ENCODE measurements around the gene EFNA5. TPM values are rescaled to one million over a fixed set of nuclear protein-coding genes. Genes with fewer than 3 reads are reported as not detected.

Gene EFNA5
- polyA plus RNA-seq, 3 donors, result 0.01 TPM; not detected in 2

DNA sequence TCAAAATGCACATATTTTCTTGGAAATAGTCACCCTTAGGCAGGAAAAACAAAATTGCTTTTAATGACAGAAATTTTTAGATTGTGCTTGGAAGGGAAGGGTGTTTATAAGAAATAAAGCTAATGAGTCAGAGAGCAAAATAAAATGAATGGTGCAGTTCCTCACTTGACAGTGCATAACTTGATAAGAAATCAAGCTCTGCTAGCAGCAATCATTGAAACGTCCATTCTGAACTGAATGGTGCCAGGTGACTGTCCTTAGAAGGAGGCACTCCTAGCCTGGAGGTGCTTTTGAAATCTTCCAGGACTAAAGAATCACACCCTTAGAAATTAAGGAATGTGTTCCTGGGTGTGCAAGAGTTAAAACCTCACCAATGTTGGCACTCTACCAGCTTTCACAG, 202.5 kb downstream of the EFNA5 start:
- H3K9ac ChIP-seq (ENCODE audit: insufficient read depth, low read length, poor library complexity, severe bottlenecking), result no peak overlapping the region

DNA sequence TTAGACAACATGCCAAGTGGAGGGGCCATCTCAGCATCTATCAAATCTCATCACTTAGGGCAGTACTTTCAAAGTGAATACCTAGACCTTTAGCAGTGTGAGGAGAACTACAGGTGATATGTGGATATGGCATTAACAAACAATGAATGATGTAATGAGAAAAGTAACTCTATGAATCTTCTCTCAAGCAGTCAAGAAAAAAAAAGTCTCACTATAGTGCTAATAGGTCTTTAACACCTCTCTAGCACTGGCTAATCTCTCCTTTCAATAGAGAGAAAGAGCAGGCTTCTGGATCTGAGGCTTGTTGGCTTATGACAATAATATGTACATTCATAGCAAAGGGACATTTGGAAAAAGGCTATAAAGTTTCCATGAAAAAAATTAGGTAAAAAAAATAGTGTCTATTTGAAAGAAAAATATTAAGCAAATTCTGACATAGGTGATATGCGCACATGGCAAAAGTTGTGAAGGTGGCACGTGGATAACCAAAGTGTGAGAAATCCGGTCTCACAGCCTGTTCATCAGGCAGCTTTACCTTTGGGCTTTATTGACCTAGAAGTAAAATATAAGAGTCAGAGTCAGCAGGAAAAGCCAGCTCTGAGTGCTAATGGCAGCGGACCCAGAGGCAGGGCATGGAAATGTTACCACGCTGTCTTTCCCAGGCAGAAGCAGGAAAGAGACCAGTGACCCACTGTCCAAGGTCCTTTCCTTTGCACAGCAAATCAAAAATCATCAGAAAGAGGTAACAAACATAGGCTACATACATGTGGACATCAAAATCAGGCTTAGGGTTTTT, 203.4 kb downstream of the EFNA5 start:
- Mint-ChIP-seq H3K9me3 (peaks cover 0 to 2% (median 0%) of the 10 kb centered on the region in 7 donors), H3K27me3 (ENCODE audit: low read depth in 3 of 3) (no peaks in the 10 kb centered on the region), H3K4me1 (peaks cover 22% of the 10 kb centered on the region), H3K27ac (peak overlapping the region in 1 of 7 donors; percentile 18), H3K36me3 (no peaks in the 10 kb centered on the region), H3K4me3 (no peak overlapping the region)
- H3K9me3 ChIP-seq (replicated peaks in 1 of 2; ENCODE audit: control insufficient read depth in 1 of 2, insufficient read depth in 1 of 2, low read length in 2 of 2), result no peaks in the 10 kb centered on the region
- no peaks in the 10 kb centered on the region for H3K36me3 ChIP-seq (replicated peaks in 1 of 2; ENCODE audit: control insufficient read depth in 1 of 2, insufficient read depth in 2 of 2, low read length in 2 of 2)
- no peak overlapping the region for H3K4me3 ChIP-seq (replicated peaks in 1 of 3; ENCODE audit: low read depth in 2 of 3, low read length in 3 of 3)
- intact Hi-C loops (cut with micrococcal nuclease), result no loop called here
- H3K27me3 ChIP-seq (ENCODE audit: control insufficient read depth in 2 of 2, insufficient read depth in 2 of 2, low read length in 2 of 2), result no peaks in the 10 kb centered on the region
- no peak overlapping the region for H3K27ac ChIP-seq (ENCODE audit: low read depth in 1 of 2, low read length in 2 of 2)
- no peak for DNase-seq
- no peak overlapping the region for H3K9ac ChIP-seq (ENCODE audit: insufficient read depth, low read length, poor library complexity, severe bottlenecking)
- TF ChIP-seq, protein P1, sequence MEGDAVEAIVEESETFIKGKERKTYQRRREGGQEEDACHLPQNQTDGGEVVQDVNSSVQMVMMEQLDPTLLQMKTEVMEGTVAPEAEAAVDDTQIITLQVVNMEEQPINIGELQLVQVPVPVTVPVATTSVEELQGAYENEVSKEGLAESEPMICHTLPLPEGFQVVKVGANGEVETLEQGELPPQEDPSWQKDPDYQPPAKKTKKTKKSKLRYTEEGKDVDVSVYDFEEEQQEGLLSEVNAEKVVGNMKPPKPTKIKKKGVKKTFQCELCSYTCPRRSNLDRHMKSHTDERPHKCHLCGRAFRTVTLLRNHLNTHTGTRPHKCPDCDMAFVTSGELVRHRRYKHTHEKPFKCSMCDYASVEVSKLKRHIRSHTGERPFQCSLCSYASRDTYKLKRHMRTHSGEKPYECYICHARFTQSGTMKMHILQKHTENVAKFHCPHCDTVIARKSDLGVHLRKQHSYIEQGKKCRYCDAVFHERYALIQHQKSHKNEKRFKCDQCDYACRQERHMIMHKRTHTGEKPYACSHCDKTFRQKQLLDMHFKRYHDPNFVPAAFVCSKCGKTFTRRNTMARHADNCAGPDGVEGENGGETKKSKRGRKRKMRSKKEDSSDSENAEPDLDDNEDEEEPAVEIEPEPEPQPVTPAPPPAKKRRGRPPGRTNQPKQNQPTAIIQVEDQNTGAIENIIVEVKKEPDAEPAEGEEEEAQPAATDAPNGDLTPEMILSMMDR (IDR thresholded peaks at IDR 0.05), result no peak
- H2AFZ ChIP-seq (ENCODE audit: insufficient read depth, low read depth, low read length, poor library complexity, severe bottlenecking), result no peak overlapping the region
- no peaks in the 10 kb centered on the region for H3K79me2 ChIP-seq (ENCODE audit: insufficient read depth, low read length)
- no peaks in the 10 kb centered on the region for H4K20me1 ChIP-seq (ENCODE audit: insufficient read depth, low read length)
- peaks cover 14 to 23% of the 10 kb centered on the region in 2 donors for H3K4me1 ChIP-seq (ENCODE audit: control insufficient read depth in 1 of 2, insufficient read depth in 2 of 2, low read length in 2 of 2)
- 98% methylated on average over 5 of the region's 5 CpGs for WGBS (ENCODE audit: insufficient coverage)
- no peak overlapping the region for H3K4me2 ChIP-seq (replicated peaks; ENCODE audit: extremely low read depth, low read length, poor library complexity, severe bottlenecking)

More for the DNA sequence above, 202.5 kb downstream of the EFNA5 start:
- no peak overlapping the region for H3K27ac Mint-ChIP-seq
- TF ChIP-seq, protein P1 (IDR thresholded peaks at IDR 0.05), result no peak
- WGBS (ENCODE audit: insufficient coverage), result no CpG with 5 or more reads among the region's 1 CpG
- Histone ChIP-seq H4K20me1 (ENCODE audit: insufficient read depth, low read length) (no peaks in the 10 kb centered on the region), H3K4me1 (ENCODE audit: control insufficient read depth in 1 of 2, insufficient read depth in 2 of 2, low read length in 2 of 2) (peaks cover 14 to 23% of the 10 kb centered on the region in 2 donors), H3K27ac (ENCODE audit: low read depth in 1 of 2, low read length in 2 of 2) (no peak overlapping the region), H3K4me3 (replicated peaks in 1 of 3; ENCODE audit: low read depth in 2 of 3, low read length in 3 of 3) (no peak overlapping the region), H3K4me2 (replicated peaks; ENCODE audit: extremely low read depth, low read length, poor library complexity, severe bottlenecking) (no peak overlapping the region), H3K9me3 (replicated peaks in 1 of 2; ENCODE audit: control insufficient read depth in 1 of 2, insufficient read depth in 1 of 2, low read length in 2 of 2) (no peaks in the 10 kb centered on the region), H3K36me3 (replicated peaks in 1 of 2; ENCODE audit: control insufficient read depth in 1 of 2, insufficient read depth in 2 of 2, low read length in 2 of 2) (no peaks in the 10 kb centered on the region), H2AFZ (ENCODE audit: insufficient read depth, low read depth, low read length, poor library complexity, severe bottlenecking) (no peak overlapping the region), H3K27me3 (ENCODE audit: control insufficient read depth in 2 of 2, insufficient read depth in 2 of 2, low read length in 2 of 2) (no peaks in the 10 kb centered on the region), H3K79me2 (ENCODE audit: insufficient read depth, low read length) (no peaks in the 10 kb centered on the region)
- peaks cover 22% of the 10 kb centered on the region for H3K4me1 Mint-ChIP-seq
- H3K36me3 Mint-ChIP-seq, result no peaks in the 10 kb centered on the region
- H3K4me3 Mint-ChIP-seq, result no peak overlapping the region
- intact Hi-C loops (cut with micrococcal nuclease), result no loop called here
- DNase-seq, result no peak
- H3K9me3 Mint-ChIP-seq, result peaks cover 0 to 2% (median 0%) of the 10 kb centered on the region in 7 donors
- no peaks in the 10 kb centered on the region for H3K27me3 Mint-ChIP-seq (ENCODE audit: low read depth in 3 of 3)

All from CD14-positive monocyte (primary cell).